ENCODE results near the gene PODNL1. TPM values are rescaled to one million over a fixed set of nuclear protein-coding genes. Genes with fewer than 3 reads are reported as not detected.

Gene PODNL1
- total RNA-seq, 1 experiment from 2014 or later = 1.1 TPM

DNA sequence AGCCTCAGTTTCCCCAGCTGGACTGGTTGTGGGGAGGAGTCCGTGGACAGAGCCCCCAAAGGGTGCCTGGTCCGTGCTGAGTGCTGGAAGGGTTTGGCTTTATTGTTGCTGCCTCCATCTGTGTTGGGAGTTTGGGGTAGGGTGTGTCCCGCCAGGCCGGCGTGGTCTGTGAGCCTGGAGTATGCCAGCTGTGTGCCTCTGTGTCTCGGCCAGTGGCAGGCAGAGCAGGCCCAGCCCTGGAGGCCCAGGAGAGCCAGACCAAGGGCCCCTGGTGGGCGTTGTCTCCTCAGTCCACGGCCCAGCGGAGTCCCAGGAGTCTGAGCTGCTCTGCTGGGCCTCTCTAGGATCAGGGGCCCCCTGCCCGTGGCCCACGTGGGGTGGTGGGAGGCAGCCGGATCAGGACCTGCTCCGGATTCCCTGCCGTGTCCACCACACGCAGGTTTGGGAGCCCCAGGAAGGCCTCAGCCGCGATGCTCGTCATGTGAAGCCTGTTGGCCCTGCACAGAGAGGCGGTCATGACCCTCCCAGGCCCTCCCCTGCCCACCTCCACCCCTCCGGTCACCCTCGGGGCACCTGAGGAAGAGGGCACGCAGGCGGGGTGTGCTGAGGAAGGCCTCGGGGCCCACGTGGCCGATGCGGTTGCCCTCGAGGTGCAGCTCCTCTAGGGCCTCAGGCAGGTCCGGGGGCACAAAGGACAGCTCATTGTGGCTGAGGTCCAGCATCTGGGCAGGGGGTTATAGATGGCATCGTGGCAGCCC, 6.6 kb downstream of the PODNL1 start:
- Mint-ChIP-seq H3K27me3 (ENCODE audit: low read depth) (no peaks in the 10 kb centered on the region), H3K4me1 (peaks cover 24% of the 10 kb centered on the region), H3K36me3 (peaks cover 15% of the 10 kb centered on the region; the same call in 1 of the 2 replicates), H3K4me3 (no peak overlapping the region), H3K27ac (no peak overlapping the region), H3K9me3 (no peaks in the 10 kb centered on the region)
- DNase-seq (ENCODE audit: low spot score) = no peak
- no peak for TF ChIP-seq CREM (CRISPR knock-in tag; IDR thresholded peaks at IDR 0.05)
- CTCF ChIA-PET = interaction anchor here (1.0 to 3.8 kb wide), 2 partner anchors 21 to 111 kb away, joined by 3 to 39 read pairs; partner anchors contain the start of gene DCAF15
- POLR2A ChIA-PET = interaction anchor here (0.7 kb wide), 1 partner anchor 111 kb away, joined by 4 read pairs; no protein-coding TSS in a partner anchor
- no peak for ATAC-seq

- POLR2A ChIA-PET = interaction anchor here (0.9 kb wide), 1 partner anchor 32 kb away, joined by 5 read pairs; no protein-coding TSS in a partner anchor
- Mint-ChIP-seq H3K4me3 (no peak overlapping the region), H3K9me3 (no peaks in the 10 kb centered on the region), H3K27me3 (ENCODE audit: low read depth) (no peaks in the 10 kb centered on the region), H3K4me1 (peaks cover 16% of the 10 kb centered on the region), H3K27ac (no peak overlapping the region), H3K36me3 (peaks cover 22% of the 10 kb centered on the region)
- no peak for DNase-seq (ENCODE audit: low spot score)
- TF ChIP-seq RELA (CRISPR knock-in tag; IDR thresholded peaks at IDR 0.05; ENCODE audit: borderline replicate concordance) (no peak), IRF2 (CRISPR knock-in tag; IDR thresholded peaks at IDR 0.05; ENCODE audit: borderline replicate concordance, low read depth) (no peak)
- CTCF ChIA-PET = interaction anchor here (0.6 to 1.3 kb wide), 2 partner anchors 43 to 142 kb away, joined by 3 to 4 read pairs; partner anchors contain the start of gene MISP3
- ATAC-seq = no peak
Observed at GRCh38 chr19:13930402-13930801, 7.8 kb downstream of the PODNL1 start.

DNA sequence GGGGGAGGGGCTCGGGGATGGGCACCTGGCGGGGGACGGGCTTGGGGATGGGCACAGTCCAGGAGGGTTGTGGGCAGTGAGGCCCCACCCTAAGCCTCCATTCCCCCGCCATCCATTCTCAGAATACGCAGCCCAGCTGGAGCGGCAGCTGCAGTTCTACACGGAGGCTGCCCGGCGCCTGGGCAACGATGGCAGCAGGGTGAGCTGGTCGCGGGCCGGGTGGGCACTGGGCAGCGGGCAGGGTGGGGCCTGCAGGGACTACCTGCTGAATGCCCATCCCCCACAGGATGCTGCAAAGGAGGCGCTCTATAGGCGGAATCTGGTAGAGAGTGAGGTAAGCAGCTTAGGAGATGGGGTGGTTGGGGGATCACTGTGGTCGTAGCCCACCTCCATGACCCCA, 8.3 kb downstream of the PODNL1 start:
- no peaks in the 10 kb centered on the region for H3K27me3 Mint-ChIP-seq (ENCODE audit: low read depth)
- H3K4me3 Mint-ChIP-seq = no peak overlapping the region
- peaks cover 13% of the 10 kb centered on the region for H3K4me1 Mint-ChIP-seq
- H3K36me3 Mint-ChIP-seq = peaks cover 24% of the 10 kb centered on the region
- CTCF ChIA-PET = interaction anchor here (1.3 kb wide), 1 partner anchor 142 kb away, joined by 4 read pairs; the partner anchor contains the start of gene MISP3
- ATAC-seq (no peak), DNase-seq (ENCODE audit: low spot score) (no peak)
- no peak overlapping the region for H3K27ac Mint-ChIP-seq
- POLR2A ChIA-PET = no interaction called here
- no peaks in the 10 kb centered on the region for H3K9me3 Mint-ChIP-seq
- TF ChIP-seq HMGXB4 (CRISPR knock-in tag; IDR thresholded peaks at IDR 0.05) (no peak), USF1 (CRISPR knock-in tag; IDR thresholded peaks at IDR 0.05) (no peak), FOXK1 (CRISPR knock-in tag; IDR thresholded peaks at IDR 0.05) (no peak), FOXJ3 (CRISPR knock-in tag; IDR thresholded peaks at IDR 0.05; ENCODE audit: borderline replicate concordance) (no peak), KAT7 (CRISPR knock-in tag; IDR thresholded peaks at IDR 0.05; ENCODE audit: borderline replicate concordance) (no peak), GRHL2 (CRISPR knock-in tag; IDR thresholded peaks at IDR 0.05; ENCODE audit: insufficient replicate concordance, severe bottlenecking) (no peak), MYBL2 (CRISPR knock-in tag; IDR thresholded peaks at IDR 0.05) (no peak), NFATC4 (CRISPR knock-in tag; IDR thresholded peaks at IDR 0.05) (no peak), SOX15 (CRISPR knock-in tag; IDR thresholded peaks at IDR 0.05) (no peak), HMGA2 (CRISPR knock-in tag; IDR thresholded peaks at IDR 0.05) (no peak), NR2C2 (CRISPR knock-in tag; IDR thresholded peaks at IDR 0.05) (no peak), ZNF416 (CRISPR knock-in tag; IDR thresholded peaks at IDR 0.05) (no peak), EMX1 (CRISPR knock-in tag; IDR thresholded peaks at IDR 0.05) (no peak), IRF1 (CRISPR knock-in tag; IDR thresholded peaks at IDR 0.05) (no peak), USF2 (CRISPR knock-in tag; IDR thresholded peaks at IDR 0.05) (no peak)
- TF ChIP-seq, protein P1, sequence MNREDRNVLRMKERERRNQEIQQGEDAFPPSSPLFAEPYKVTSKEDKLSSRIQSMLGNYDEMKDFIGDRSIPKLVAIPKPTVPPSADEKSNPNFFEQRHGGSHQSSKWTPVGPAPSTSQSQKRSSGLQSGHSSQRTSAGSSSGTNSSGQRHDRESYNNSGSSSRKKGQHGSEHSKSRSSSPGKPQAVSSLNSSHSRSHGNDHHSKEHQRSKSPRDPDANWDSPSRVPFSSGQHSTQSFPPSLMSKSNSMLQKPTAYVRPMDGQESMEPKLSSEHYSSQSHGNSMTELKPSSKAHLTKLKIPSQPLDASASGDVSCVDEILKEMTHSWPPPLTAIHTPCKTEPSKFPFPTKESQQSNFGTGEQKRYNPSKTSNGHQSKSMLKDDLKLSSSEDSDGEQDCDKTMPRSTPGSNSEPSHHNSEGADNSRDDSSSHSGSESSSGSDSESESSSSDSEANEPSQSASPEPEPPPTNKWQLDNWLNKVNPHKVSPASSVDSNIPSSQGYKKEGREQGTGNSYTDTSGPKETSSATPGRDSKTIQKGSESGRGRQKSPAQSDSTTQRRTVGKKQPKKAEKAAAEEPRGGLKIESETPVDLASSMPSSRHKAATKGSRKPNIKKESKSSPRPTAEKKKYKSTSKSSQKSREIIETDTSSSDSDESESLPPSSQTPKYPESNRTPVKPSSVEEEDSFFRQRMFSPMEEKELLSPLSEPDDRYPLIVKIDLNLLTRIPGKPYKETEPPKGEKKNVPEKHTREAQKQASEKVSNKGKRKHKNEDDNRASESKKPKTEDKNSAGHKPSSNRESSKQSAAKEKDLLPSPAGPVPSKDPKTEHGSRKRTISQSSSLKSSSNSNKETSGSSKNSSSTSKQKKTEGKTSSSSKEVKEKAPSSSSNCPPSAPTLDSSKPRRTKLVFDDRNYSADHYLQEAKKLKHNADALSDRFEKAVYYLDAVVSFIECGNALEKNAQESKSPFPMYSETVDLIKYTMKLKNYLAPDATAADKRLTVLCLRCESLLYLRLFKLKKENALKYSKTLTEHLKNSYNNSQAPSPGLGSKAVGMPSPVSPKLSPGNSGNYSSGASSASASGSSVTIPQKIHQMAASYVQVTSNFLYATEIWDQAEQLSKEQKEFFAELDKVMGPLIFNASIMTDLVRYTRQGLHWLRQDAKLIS (CRISPR knock-in tag; IDR thresholded peaks at IDR 0.05; ENCODE audit: borderline replicate concordance) = no peak
- TF ChIP-seq, protein P2, sequence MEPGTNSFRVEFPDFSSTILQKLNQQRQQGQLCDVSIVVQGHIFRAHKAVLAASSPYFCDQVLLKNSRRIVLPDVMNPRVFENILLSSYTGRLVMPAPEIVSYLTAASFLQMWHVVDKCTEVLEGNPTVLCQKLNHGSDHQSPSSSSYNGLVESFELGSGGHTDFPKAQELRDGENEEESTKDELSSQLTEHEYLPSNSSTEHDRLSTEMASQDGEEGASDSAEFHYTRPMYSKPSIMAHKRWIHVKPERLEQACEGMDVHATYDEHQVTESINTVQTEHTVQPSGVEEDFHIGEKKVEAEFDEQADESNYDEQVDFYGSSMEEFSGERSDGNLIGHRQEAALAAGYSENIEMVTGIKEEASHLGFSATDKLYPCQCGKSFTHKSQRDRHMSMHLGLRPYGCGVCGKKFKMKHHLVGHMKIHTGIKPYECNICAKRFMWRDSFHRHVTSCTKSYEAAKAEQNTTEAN (CRISPR knock-in tag; IDR thresholded peaks at IDR 0.05) = no peak
- TF ChIP-seq, protein P3, sequence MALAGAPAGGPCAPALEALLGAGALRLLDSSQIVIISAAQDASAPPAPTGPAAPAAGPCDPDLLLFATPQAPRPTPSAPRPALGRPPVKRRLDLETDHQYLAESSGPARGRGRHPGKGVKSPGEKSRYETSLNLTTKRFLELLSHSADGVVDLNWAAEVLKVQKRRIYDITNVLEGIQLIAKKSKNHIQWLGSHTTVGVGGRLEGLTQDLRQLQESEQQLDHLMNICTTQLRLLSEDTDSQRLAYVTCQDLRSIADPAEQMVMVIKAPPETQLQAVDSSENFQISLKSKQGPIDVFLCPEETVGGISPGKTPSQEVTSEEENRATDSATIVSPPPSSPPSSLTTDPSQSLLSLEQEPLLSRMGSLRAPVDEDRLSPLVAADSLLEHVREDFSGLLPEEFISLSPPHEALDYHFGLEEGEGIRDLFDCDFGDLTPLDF (CRISPR knock-in tag; IDR thresholded peaks at IDR 0.05) = no peak
